Measurements from ENCODE around the gene MMP1.

DNA sequence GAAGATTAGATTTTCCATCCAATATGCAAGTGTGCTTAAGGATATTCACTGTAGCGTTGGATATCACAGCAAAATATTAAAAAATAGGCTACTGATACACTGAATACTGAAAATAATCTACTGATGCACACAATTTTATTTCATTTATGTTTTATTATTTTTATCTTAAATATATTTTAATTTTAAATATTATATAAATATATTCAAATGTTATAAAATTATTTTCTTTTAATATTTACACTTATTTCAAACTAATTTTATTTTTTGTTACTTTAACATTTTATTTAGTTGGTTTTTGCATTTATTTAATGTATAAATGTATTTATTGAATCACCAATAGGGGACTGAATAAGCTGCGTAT is 33.1 kb upstream of the MMP1 start:
- TF ChIP-seq EMX1 (CRISPR knock-in tag; IDR thresholded peaks at IDR 0.05) (no peak), PRRX2 (CRISPR knock-in tag; IDR thresholded peaks at IDR 0.05) (no peak), ELF4 (CRISPR knock-in tag; IDR thresholded peaks at IDR 0.05; ENCODE audit: low read depth) (no peak), FOXJ3 (CRISPR knock-in tag; IDR thresholded peaks at IDR 0.05; ENCODE audit: borderline replicate concordance) (no peak), CBFB (CRISPR knock-in tag; IDR thresholded peaks at IDR 0.05; ENCODE audit: low read depth) (no peak)
- TF ChIP-seq, protein P1, sequence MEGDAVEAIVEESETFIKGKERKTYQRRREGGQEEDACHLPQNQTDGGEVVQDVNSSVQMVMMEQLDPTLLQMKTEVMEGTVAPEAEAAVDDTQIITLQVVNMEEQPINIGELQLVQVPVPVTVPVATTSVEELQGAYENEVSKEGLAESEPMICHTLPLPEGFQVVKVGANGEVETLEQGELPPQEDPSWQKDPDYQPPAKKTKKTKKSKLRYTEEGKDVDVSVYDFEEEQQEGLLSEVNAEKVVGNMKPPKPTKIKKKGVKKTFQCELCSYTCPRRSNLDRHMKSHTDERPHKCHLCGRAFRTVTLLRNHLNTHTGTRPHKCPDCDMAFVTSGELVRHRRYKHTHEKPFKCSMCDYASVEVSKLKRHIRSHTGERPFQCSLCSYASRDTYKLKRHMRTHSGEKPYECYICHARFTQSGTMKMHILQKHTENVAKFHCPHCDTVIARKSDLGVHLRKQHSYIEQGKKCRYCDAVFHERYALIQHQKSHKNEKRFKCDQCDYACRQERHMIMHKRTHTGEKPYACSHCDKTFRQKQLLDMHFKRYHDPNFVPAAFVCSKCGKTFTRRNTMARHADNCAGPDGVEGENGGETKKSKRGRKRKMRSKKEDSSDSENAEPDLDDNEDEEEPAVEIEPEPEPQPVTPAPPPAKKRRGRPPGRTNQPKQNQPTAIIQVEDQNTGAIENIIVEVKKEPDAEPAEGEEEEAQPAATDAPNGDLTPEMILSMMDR (IDR thresholded peaks at IDR 0.05) = no peak
- TF ChIP-seq, protein P2, sequence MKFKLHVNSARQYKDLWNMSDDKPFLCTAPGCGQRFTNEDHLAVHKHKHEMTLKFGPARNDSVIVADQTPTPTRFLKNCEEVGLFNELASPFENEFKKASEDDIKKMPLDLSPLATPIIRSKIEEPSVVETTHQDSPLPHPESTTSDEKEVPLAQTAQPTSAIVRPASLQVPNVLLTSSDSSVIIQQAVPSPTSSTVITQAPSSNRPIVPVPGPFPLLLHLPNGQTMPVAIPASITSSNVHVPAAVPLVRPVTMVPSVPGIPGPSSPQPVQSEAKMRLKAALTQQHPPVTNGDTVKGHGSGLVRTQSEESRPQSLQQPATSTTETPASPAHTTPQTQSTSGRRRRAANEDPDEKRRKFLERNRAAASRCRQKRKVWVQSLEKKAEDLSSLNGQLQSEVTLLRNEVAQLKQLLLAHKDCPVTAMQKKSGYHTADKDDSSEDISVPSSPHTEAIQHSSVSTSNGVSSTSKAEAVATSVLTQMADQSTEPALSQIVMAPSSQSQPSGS (CRISPR knock-in tag; IDR thresholded peaks at IDR 0.05; ENCODE audit: borderline replicate concordance, low read depth) = no peak
- TF ChIP-seq, protein P3, sequence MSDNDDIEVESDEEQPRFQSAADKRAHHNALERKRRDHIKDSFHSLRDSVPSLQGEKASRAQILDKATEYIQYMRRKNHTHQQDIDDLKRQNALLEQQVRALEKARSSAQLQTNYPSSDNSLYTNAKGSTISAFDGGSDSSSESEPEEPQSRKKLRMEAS (CRISPR knock-in tag; IDR thresholded peaks at IDR 0.05) = no peak
- TF ChIP-seq, protein P4, sequence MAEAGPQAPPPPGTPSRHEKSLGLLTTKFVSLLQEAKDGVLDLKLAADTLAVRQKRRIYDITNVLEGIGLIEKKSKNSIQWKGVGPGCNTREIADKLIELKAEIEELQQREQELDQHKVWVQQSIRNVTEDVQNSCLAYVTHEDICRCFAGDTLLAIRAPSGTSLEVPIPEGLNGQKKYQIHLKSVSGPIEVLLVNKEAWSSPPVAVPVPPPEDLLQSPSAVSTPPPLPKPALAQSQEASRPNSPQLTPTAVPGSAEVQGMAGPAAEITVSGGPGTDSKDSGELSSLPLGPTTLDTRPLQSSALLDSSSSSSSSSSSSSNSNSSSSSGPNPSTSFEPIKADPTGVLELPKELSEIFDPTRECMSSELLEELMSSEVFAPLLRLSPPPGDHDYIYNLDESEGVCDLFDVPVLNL (CRISPR knock-in tag; IDR thresholded peaks at IDR 0.05; ENCODE audit: borderline replicate concordance, low read depth) = no peak
- TF ChIP-seq, protein P5, sequence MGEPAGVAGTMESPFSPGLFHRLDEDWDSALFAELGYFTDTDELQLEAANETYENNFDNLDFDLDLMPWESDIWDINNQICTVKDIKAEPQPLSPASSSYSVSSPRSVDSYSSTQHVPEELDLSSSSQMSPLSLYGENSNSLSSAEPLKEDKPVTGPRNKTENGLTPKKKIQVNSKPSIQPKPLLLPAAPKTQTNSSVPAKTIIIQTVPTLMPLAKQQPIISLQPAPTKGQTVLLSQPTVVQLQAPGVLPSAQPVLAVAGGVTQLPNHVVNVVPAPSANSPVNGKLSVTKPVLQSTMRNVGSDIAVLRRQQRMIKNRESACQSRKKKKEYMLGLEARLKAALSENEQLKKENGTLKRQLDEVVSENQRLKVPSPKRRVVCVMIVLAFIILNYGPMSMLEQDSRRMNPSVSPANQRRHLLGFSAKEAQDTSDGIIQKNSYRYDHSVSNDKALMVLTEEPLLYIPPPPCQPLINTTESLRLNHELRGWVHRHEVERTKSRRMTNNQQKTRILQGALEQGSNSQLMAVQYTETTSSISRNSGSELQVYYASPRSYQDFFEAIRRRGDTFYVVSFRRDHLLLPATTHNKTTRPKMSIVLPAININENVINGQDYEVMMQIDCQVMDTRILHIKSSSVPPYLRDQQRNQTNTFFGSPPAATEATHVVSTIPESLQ (CRISPR knock-in tag; IDR thresholded peaks at IDR 0.05) = no peak
- TF ChIP-seq, protein P6, sequence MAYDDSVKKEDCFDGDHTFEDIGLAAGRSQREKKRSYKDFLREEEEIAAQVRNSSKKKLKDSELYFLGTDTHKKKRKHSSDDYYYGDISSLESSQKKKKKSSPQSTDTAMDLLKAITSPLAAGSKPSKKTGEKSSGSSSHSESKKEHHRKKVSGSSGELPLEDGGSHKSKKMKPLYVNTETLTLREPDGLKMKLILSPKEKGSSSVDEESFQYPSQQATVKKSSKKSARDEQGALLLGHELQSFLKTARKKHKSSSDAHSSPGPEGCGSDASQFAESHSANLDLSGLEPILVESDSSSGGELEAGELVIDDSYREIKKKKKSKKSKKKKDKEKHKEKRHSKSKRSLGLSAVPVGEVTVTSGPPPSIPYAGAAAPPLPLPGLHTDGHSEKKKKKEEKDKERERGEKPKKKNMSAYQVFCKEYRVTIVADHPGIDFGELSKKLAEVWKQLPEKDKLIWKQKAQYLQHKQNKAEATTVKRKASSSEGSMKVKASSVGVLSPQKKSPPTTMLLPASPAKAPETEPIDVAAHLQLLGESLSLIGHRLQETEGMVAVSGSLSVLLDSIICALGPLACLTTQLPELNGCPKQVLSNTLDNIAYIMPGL (CRISPR knock-in tag; IDR thresholded peaks at IDR 0.05) = no peak
- TF ChIP-seq, protein P7, sequence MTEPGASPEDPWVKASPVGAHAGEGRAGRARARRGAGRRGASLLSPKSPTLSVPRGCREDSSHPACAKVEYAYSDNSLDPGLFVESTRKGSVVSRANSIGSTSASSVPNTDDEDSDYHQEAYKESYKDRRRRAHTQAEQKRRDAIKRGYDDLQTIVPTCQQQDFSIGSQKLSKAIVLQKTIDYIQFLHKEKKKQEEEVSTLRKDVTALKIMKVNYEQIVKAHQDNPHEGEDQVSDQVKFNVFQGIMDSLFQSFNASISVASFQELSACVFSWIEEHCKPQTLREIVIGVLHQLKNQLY (CRISPR knock-in tag; IDR thresholded peaks at IDR 0.05) = no peak

Data from WTC11 (cell line).